A549 (cell line): Measurements from ENCODE around the gene SLC9C1.

Experiments
- BHLHE40 ChIP-seq: IDR thresholded peaks from 2 replicates; pipeline ENCODE4 v1.6.1; 2012; ENCODE audit warnings: low read depth, low read length, inconsistent platforms
- CHD4 ChIP-seq: fragments of 200-600 bp; sonication (generic); IDR thresholded peaks from 2 replicates; pipeline ENCODE4 v1.6.1; 2016; ENCODE audit warnings: antibody characterized with exemption, mild to moderate bottlenecking, borderline replicate concordance
- ELK1 ChIP-seq: fragments of 150-350 bp; IDR thresholded peaks from 2 replicates; pipeline ENCODE4 v1.6.1; 2014; ENCODE audit warnings: low read depth, mild to moderate bottlenecking, low read length
- EP300 ChIP-seq, 2 experiments: fragments of >200 bp; sonication (Bioruptor Twin); formaldehyde crosslinking; IDR thresholded peaks; 2 replicates in 1 of 2; 3 replicates in 1 of 2; pipeline ENCODE4 v1.6.1; 2016 to 2017
- MAX ChIP-seq: IDR thresholded peaks from 2 replicates; pipeline ENCODE4 v1.6.1; 2012
- MYC ChIP-seq: IDR thresholded peaks from 2 replicates; pipeline ENCODE4 v1.6.1; 2012; ENCODE audit warnings: mild to moderate bottlenecking, inconsistent platforms, low read length, improper control_type of control experiment, borderline replicate concordance
- PBX3 ChIP-seq: IDR thresholded peaks from 2 replicates; pipeline ENCODE4 v1.6.1; 2012
- POLR2A ChIP-seq: IDR thresholded peaks from 2 replicates; pipeline ENCODE4 v1.6.1; 2012; ENCODE audit warnings: mild to moderate bottlenecking, low read length
- RFX5 ChIP-seq: fragments of 450-650 bp; IDR thresholded peaks from 2 replicates; pipeline ENCODE4 v1.7.1; 2014; ENCODE audit warnings: antibody characterized with exemption, mild to moderate bottlenecking, moderate library complexity
- SMC3 ChIP-seq: fragments of >200 bp; sonication (Bioruptor Twin); formaldehyde crosslinking; IDR thresholded peaks from 3 replicates; pipeline ENCODE4 v1.6.1; 2018; ENCODE audit warnings: inconsistent platforms
- SREBF2 ChIP-seq: fragments of 450-650 bp; IDR thresholded peaks from 2 replicates; pipeline ENCODE4 v1.6.1; 2014; ENCODE audit warnings: mild to moderate bottlenecking, moderate library complexity
- TF ChIP-seq, protein P1 (sequence below): fragments of >200 bp; sonication (Bioruptor Twin); formaldehyde crosslinking; IDR thresholded peaks from 3 replicates; pipeline ENCODE4 v1.5.1; 2016
- TF ChIP-seq, protein P2 (sequence below): fragments of 450-650 bp; IDR thresholded peaks from 2 replicates; pipeline ENCODE4 v1.6.1; 2014; ENCODE audit warnings: antibody characterized with exemption

GRCh38 chr3:112121577-112122547, 172.2 kb downstream of the SLC9C1 start:
- no peak for TF ChIP-seq ELK1
- TF ChIP-seq, protein P1, sequence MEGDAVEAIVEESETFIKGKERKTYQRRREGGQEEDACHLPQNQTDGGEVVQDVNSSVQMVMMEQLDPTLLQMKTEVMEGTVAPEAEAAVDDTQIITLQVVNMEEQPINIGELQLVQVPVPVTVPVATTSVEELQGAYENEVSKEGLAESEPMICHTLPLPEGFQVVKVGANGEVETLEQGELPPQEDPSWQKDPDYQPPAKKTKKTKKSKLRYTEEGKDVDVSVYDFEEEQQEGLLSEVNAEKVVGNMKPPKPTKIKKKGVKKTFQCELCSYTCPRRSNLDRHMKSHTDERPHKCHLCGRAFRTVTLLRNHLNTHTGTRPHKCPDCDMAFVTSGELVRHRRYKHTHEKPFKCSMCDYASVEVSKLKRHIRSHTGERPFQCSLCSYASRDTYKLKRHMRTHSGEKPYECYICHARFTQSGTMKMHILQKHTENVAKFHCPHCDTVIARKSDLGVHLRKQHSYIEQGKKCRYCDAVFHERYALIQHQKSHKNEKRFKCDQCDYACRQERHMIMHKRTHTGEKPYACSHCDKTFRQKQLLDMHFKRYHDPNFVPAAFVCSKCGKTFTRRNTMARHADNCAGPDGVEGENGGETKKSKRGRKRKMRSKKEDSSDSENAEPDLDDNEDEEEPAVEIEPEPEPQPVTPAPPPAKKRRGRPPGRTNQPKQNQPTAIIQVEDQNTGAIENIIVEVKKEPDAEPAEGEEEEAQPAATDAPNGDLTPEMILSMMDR: no peak
- no peak for TF ChIP-seq POLR2A
- no peak for TF ChIP-seq RFX5
- no peak for TF ChIP-seq PBX3
- no peak for TF ChIP-seq MAX
- TF ChIP-seq, protein P2, sequence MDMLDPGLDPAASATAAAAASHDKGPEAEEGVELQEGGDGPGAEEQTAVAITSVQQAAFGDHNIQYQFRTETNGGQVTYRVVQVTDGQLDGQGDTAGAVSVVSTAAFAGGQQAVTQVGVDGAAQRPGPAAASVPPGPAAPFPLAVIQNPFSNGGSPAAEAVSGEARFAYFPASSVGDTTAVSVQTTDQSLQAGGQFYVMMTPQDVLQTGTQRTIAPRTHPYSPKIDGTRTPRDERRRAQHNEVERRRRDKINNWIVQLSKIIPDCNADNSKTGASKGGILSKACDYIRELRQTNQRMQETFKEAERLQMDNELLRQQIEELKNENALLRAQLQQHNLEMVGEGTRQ: no peak
- TF ChIP-seq SREBF2: no peak
- TF ChIP-seq BHLHE40: no peak
- TF ChIP-seq SMC3: no peak
- TF ChIP-seq CHD4: no peak
- no peak for TF ChIP-seq MYC
- TF ChIP-seq EP300 (IDR thresholded peaks at IDR 0.05): no peak
